HG03097 (cell line): ENCODE data around the gene FAM20A.

ENCODE experiments used
- ATAC-seq: cut with Tn5 transposase; IDR thresholded peaks from one replicate; pipeline ENCODE4 v1.9.1; 2021; ENCODE audit not compliant: unreplicated experiment, low FRiP score

Gene FAM20A

GRCh38 chr17:68570526-68570925 is 30.6 kb downstream of the FAM20A start:
- ATAC-seq: no peak

GRCh38 chr17:68569346-68569745 is 31.8 kb downstream of the FAM20A start:
- ATAC-seq: no peak

DNA sequence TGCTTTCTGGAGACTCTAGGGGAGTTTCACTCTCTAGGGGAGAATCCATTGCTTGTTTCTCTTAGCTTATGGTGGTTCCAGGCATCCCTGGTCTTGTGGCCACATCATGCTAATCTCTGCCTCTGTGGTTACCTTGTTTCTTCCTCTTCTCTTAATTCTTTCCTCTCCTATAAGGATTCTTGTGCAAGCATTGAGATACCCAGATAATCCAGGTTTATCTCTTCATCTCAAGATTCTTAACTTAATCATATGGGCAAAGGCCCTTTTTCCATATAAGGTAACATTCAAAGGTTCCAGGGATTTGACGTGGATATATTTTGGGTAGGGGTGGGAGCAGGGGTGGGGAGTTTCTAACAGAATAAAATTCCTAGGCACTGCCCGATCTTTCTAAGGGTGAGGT is 32.6 kb downstream of the FAM20A start:
- no peak for ATAC-seq

DNA sequence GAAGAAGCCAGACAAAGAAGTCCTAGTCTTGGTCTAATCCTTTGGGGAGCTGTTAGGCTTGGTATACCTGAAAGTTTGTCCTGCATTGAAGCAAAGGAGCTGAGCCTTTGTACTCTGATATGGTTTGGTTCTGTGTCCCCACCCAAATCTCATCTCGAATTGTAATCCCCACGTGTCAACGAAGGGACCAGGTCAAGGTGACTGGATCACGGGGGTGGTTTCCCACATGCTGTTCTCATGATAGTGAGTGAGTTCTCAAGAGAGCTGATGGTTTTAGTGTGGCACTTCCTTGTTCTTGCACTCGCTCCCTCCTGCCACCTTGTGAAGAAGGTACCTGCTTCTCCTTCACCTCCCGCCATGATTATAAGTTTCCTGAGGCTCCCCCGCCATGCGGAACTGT is 33.6 kb downstream of the FAM20A start:
- no peak for ATAC-seq

- no peak for ATAC-seq
Measured at GRCh38 chr17:68567035-68567434, 34.1 kb downstream of the FAM20A start.

GRCh38 chr17:68566442-68566738 is 34.8 kb downstream of the FAM20A start:
- ATAC-seq: no peak

GRCh38 chr17:68565661-68566441 is 35.3 kb downstream of the FAM20A start:
- no peak for ATAC-seq

DNA sequence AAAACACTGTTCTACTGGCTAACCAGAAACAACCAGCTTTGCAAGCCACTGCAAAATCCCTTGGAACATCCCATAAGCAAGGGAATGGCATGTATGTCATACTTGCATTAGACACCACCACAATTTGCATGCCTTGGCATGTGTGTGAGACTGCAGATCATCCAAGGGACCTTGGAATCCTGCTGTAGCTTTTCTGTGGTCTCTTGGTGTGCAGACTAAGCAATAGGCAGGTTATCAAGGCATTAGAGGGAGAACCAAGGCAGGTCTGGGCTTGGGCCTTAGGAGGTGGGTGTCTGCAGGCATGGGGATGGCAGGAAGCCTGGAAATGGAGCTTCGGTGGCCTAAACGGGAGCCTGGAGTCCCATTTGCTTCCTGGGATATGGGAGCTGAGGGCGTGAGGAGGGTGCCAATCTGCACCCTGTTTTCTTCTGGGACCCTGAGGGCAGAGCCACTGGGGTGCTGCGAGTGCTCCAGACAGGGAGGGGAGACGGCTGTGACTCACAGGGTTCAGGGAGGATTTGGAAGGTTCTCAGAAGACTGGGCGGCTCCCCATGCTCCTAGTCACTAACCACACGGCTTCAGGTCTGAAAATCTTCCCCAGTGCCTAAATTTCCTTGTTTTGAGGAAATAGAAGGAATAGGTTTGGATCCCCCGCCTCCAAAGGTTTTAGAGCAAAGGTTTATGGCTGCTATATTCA is 36.6 kb downstream of the FAM20A start:
- no peak for ATAC-seq

GRCh38 chr17:68562736-68563135 is 38.4 kb downstream of the FAM20A start:
- no peak for ATAC-seq

GRCh38 chr17:68560966-68561720 is 40.0 kb downstream of the FAM20A start:
- no peak for ATAC-seq

DNA sequence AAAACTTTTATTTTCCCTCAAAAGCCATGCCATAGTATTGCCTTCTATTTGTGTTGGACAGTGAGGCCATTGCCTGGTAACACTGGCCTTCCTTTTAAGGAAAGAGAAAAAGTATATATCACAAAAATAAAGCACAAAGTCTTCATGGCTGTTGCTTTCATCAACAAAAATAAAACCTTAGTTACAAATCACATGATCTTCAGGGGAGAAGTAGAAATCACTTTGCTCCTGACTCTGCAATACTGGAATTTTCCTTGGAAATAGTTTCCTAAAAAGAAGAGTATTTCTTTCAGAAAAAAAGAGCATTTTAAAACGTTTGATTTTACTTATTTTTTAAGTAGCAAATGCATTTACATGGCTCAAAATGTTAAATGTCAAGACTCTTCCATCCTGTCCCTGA is 41.9 kb downstream of the FAM20A start:
- ATAC-seq: no peak

DNA sequence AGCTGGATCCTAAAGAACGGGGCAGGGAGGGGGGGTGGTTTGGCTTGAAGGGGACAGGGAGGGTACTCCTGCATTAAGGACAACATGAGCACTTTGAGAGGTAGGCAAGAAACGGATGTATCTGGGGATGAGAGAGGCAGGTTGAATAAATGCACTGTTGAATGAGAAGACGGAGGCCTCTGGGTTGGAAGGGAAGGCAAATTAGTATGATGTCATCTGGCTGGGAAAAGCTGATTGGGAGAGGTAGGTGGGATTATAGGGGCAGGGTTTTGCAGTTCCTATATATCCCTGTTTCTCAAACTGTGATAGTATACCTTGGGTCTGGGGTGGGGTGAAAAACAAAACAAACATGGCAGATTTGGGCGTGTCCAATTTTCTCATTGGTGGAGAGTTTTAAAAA is 44.6 kb downstream of the FAM20A start:
- ATAC-seq: no peak

GRCh38 chr17:68544111-68544915 is 56.9 kb downstream of the FAM20A start:
- no peak for ATAC-seq

DNA sequence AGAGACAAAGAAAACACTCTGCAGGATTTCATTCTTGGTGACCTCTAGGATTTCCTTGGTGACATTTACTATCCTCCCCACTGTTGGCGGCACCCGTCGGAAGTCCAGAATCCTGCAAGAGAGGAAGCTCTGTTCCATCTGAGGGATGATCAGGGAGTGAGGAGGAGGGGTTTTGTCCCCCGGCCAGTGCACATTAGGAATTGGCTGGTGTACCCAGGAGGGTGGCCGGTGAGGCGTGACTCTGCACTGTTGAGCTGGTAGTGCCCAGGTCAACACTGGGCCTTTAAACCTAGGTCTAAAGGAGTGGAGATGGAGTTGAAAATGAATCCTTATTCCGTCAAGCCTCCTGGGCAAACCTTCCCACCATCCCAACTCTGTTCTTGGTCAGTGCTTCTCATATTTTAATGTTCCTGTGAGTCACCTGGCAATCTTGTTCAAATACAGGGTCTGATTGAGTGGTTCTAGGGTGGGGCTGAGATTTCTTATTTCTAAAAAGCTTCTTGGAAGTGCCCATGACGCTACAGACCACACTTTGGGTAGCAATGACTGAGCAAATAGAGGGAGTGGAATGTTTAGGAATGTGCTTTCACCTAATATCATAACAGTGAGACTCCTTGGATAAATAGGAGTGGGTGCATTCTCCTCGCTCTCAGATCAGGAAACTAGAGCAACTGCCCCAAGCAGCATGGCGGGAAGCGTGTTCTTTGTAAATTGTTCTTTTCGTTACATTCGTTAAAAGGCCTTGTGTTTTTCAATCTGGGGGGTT is 58.3 kb downstream of the FAM20A start:
- no peak for ATAC-seq

- no peak for ATAC-seq
Measured at GRCh38 chr17:68541816-68542215, 59.4 kb downstream of the FAM20A start.

DNA sequence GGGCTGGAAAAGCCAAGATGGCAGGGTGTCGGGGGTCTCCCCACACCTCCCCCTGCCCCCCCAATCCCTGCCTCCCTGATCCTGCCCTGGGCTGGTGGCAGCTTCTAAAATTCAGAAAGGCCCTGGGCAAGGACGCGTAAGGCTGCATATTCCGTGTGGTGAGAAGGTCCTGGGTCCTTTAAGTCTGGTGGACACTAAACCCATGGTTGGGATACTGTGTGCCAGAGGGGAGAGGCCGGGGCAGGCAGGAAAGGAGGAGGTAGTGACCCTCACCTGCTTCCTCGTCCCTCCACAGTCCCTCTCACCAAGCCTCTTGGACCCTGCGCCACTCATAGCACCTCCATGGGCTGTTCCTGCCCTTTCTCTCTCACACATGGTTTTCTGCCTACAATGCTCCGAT is 60.2 kb downstream of the FAM20A start:
- no peak for ATAC-seq

GRCh38 chr17:68539548-68540467 is 61.4 kb downstream of the FAM20A start:
- no peak for ATAC-seq

- ATAC-seq: no peak
Measured at GRCh38 chr17:68535922-68536321, 65.2 kb downstream of the FAM20A start.

DNA sequence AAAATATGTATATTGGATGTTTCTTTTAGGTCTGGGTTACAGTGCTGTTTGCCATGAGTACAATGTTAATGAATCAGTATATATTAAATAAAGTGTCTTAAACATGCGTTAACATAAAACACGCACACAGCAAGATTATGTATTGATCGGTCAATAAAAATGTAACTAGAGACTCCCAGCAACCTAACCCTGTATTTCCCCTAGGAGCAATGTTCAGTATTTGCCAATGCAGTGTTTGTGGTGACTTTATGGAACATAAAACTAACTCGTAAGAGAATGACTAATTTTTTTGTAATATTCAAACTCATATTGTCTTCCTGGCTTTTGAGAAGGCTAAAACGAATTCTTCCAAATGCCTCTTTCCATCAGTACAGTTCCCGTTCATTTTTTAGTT is 66.5 kb downstream of the FAM20A start:
- no peak for ATAC-seq
